Adrenal gland (tissue), 5 donors: ENCODE data around the gene PRC1.

Source experiments
- CTCF ChIP-seq, 6 experiments: fragments of 450-650 bp in 4 of 6; fragments of 200-600 bp in 2 of 6; sonication (generic) in 1 of 6; IDR thresholded peaks; 1 replicate in 5 of 6; 2 replicates in 1 of 6; pipeline versions ENCODE4 v1.5.1 to v1.8.0; 2016 to 2021; ENCODE audit warnings: antibody characterized with exemption in 6 of 6, mild to moderate bottlenecking in 2 of 6, moderate library complexity in 1 of 6
- POLR2A ChIP-seq, 2 donors: fragments of 450-650 bp; IDR thresholded peaks; one replicate each; pipeline ENCODE4 v1.6.1; 2017; ENCODE audit warnings: antibody characterized with exemption in 2 of 2, mild to moderate bottlenecking in 2 of 2, moderate library complexity in 1 of 2
- donor health status: DM: no; HTN: no; CAD: no.

- TF ChIP-seq CTCF (IDR thresholded peaks at IDR 0.05) (no peak), POLR2A (IDR thresholded peaks at IDR 0.05) (no peak)
Measured at GRCh38 chr15:90991587-90992285, 2.6 kb downstream of the PRC1 start.
